Adrenal gland (tissue), 5 donors: ENCODE data around the gene PLAAT2.

Source experiments
- CTCF ChIP-seq, 6 experiments: fragments of 450-650 bp in 4 of 6; fragments of 200-600 bp in 2 of 6; sonication (generic) in 1 of 6; IDR thresholded peaks; 1 replicate in 5 of 6; 2 replicates in 1 of 6; pipeline versions ENCODE4 v1.5.1 to v1.8.0; 2016 to 2021; ENCODE audit warnings: antibody characterized with exemption in 6 of 6, mild to moderate bottlenecking in 2 of 6, moderate library complexity in 1 of 6
- POLR2A ChIP-seq, 2 donors: fragments of 450-650 bp; IDR thresholded peaks; one replicate each; pipeline ENCODE4 v1.6.1; 2017; ENCODE audit warnings: antibody characterized with exemption in 2 of 2, mild to moderate bottlenecking in 2 of 2, moderate library complexity in 1 of 2
- donor health status: DM: no; HTN: no; CAD: no.

- TF ChIP-seq CTCF (IDR thresholded peaks at IDR 0.05) (no peak), POLR2A (IDR thresholded peaks at IDR 0.05) (no peak)
Measured at GRCh38 chr11:63583357-63583677, 20.1 kb upstream of the PLAAT2 start.
